HepG2 (cell line): Measurements from ENCODE around the gene P4HB. TPM values are rescaled to one million over a fixed set of nuclear protein-coding genes. Genes with fewer than 3 reads are reported as not detected.
A peak's percentile ranks its signal among the peaks of the same experiment; 100 is the strongest.

Source experiments
- ATAC-seq: fragments of 200-7000 bp; cut with Tn5 transposase; 3 replicates; pipeline ENCODE4 v1.9.1; 2020; ENCODE audit warnings: mild to moderate bottlenecking, moderate library complexity
- BruUV-seq: library from RNA; stranded (reverse); fragments of 400-500 nt; replicated peaks from 2 replicates; lab custom pipeline; 2021; lab: Mats Ljungman, UMichigan
- CTCF ChIA-PET: fragments of 300-600 bp; formaldehyde crosslinking; extraction: SDS; loops from one replicate; lab custom pipeline; 2021; ENCODE audit warnings: low total read pairs, inconsistent platforms, low intra/inter-chr PET ratio; lab: Yijun Ruan, JAX
- POLR2A ChIA-PET: fragments of 350-600 bp; sonication (Branson Sonifier 250); formaldehyde crosslinking; loops from one replicate; lab custom pipeline; 2020; ENCODE audit warnings: antibody characterized with exemption, inconsistent platforms; lab: Yijun Ruan, JAX
- DNase-seq: peaks from one replicate; pipeline ENCODE4 v3.0.0-alpha.2; 2015; ENCODE audit warnings: low spot score
- FAIRE-seq: peaks from 3 replicates; lab custom pipeline; 2011; peaks lifted over from hg19 to GRCh38; lab: Jason Lieb, UNC
- H2AFZ ChIP-seq: one replicate; pipeline ENCODE4 v1.6.1; 2011; ENCODE audit warnings: low read length, inconsistent platforms
- H3K27ac ChIP-seq: fragments of 300-600 bp; 3 replicates; pipeline ENCODE4 v1.8.0; 2011; ENCODE audit warnings: mixed run types, mild to moderate bottlenecking, mixed read lengths, low read length, inconsistent platforms; ENCODE audit not compliant: insufficient read depth; ENCODE audit errors: extremely low read length
- H3K27me3 ChIP-seq, 2 experiments: fragments of 200-600 bp in 1 of 2; 2 replicates in 1 of 2; 3 replicates in 1 of 2; pipeline versions ENCODE4 v1.6.0 to v1.8.0; 2011; ENCODE audit warnings: low read length in 2 of 2, mild to moderate bottlenecking in 2 of 2, moderate library complexity in 2 of 2, inconsistent platforms in 1 of 2; ENCODE audit not compliant: insufficient read depth in 2 of 2, control insufficient read depth in 1 of 2
- H3K36me3 ChIP-seq, 2 experiments: fragments of 200-600 bp in 1 of 2; replicated peaks in 1 of 2; 2 replicates in 1 of 2; 3 replicates in 1 of 2; pipeline versions ENCODE4 v1.5.1 to v1.8.0; 2011; ENCODE audit warnings: low read length in 2 of 2, inconsistent platforms in 1 of 2; ENCODE audit not compliant: insufficient read depth in 2 of 2, control insufficient read depth in 1 of 2
- H3K4me1 ChIP-seq: 2 replicates; pipeline ENCODE4 v1.5.1; 2012; ENCODE audit warnings: low read length, inconsistent platforms; ENCODE audit not compliant: insufficient read depth
- H3K4me2 ChIP-seq: 2 replicates; pipeline ENCODE4 v1.6.0; 2011; ENCODE audit warnings: low read depth, low read length, inconsistent platforms
- H3K4me3 ChIP-seq, 3 experiments: fragments of 200-600 bp in 1 of 3; sonication (generic), shearing (Covaris generic) in 1 of 3; replicated peaks in 1 of 3; 2 replicates each; pipeline ENCODE4 v1.5.1; 2011 to 2016; ENCODE audit warnings: low read length in 3 of 3, inconsistent platforms in 2 of 3, low read depth in 2 of 3, mild to moderate bottlenecking in 2 of 3, control low read depth in 1 of 3, mixed read lengths in 1 of 3; ENCODE audit not compliant: insufficient read depth in 1 of 3
- H3K79me2 ChIP-seq: one replicate; pipeline ENCODE4 v1.6.1; 2011; ENCODE audit warnings: low read length, inconsistent platforms; ENCODE audit not compliant: insufficient read depth
- H3K9ac ChIP-seq: 2 replicates; pipeline ENCODE4 v1.6.0; 2011; ENCODE audit warnings: mild to moderate bottlenecking, low read depth, low read length, inconsistent platforms; ENCODE audit not compliant: insufficient read depth
- H3K9me3 ChIP-seq: 2 replicates; pipeline ENCODE4 v1.5.1; 2012; ENCODE audit warnings: mild to moderate bottlenecking, low read length
- H4K20me1 ChIP-seq: 2 replicates; pipeline ENCODE4 v1.6.0; 2011; ENCODE audit warnings: inconsistent platforms, mild to moderate bottlenecking, low read length, moderate library complexity; ENCODE audit not compliant: insufficient read depth
- ESRRA ChIP-seq: sonication (generic); formaldehyde crosslinking; IDR thresholded peaks from 2 replicates; pipeline ENCODE4 v1.5.1; 2020; ENCODE audit warnings: mild to moderate bottlenecking, low read depth, missing genetic modification reagents
- FOXA3 ChIP-seq: IDR thresholded peaks from 2 replicates; pipeline ENCODE4 v1.6.1; 2016; ENCODE audit warnings: missing genetic modification reagents, missing compliant biosample characterization
- GZF1 ChIP-seq: sonication (generic); formaldehyde crosslinking; IDR thresholded peaks from 2 replicates; pipeline ENCODE4 v1.5.1; 2020; ENCODE audit warnings: mild to moderate bottlenecking, missing genetic modification reagents
- HCFC1 ChIP-seq: fragments of 150-350 bp; IDR thresholded peaks from 2 replicates; pipeline ENCODE4 v1.6.1; 2014; ENCODE audit warnings: low read depth, low read length
- KDM5B ChIP-seq: sonication (generic); formaldehyde crosslinking; IDR thresholded peaks from 2 replicates; pipeline ENCODE4 v1.4.0; 2020; ENCODE audit warnings: missing genetic modification reagents, mild to moderate bottlenecking, borderline replicate concordance
- MTA1 ChIP-seq: sonication (generic); formaldehyde crosslinking; IDR thresholded peaks from 2 replicates; pipeline ENCODE4 v1.4.0; 2020; ENCODE audit warnings: missing genetic modification reagents, mild to moderate bottlenecking, borderline replicate concordance
- MYC ChIP-seq: sonication (generic); formaldehyde crosslinking; IDR thresholded peaks from 2 replicates; pipeline ENCODE4 v1.9.0; 2021; ENCODE audit warnings: missing genetic modification reagents, borderline replicate concordance
- NFE2L2 ChIP-seq: fragments of 150-350 bp; IDR thresholded peaks from 2 replicates; pipeline ENCODE4 v1.6.1; 2014; ENCODE audit warnings: low read length
- NR2F6 ChIP-seq, 2 experiments: IDR thresholded peaks; 2 replicates each; pipeline ENCODE4 v1.6.1; 2016; ENCODE audit warnings: antibody characterized with exemption in 1 of 2, mild to moderate bottlenecking in 1 of 2
- RXRB ChIP-seq: IDR thresholded peaks from 2 replicates; pipeline ENCODE4 v1.6.1; 2016; ENCODE audit warnings: borderline replicate concordance, missing genetic modification reagents, missing compliant biosample characterization
- U2AF1 ChIP-seq: fragments of 200-400 bp; formaldehyde crosslinking; optimal IDR thresholded peaks from 2 replicates; pipeline ENCODE3; 2017; ENCODE audit warnings: mild to moderate bottlenecking, low read depth, low read length
- ZNF547 ChIP-seq: sonication (generic); formaldehyde crosslinking; IDR thresholded peaks from 2 replicates; pipeline ENCODE4 v1.5.1; 2020; ENCODE audit warnings: mild to moderate bottlenecking, missing genetic modification reagents
- ZNF891 ChIP-seq: sonication (generic); formaldehyde crosslinking; IDR thresholded peaks from 2 replicates; pipeline ENCODE4 v1.5.0; 2020; ENCODE audit warnings: mild to moderate bottlenecking, missing genetic modification reagents
- WGBS: methylation state at CpG from one replicate; pipeline ENCODE4 v1.1.6; 2017; ENCODE audit warnings: low lambda C conversion rate; 5-methylcytosine and 5-hydroxymethylcytosine counted together
- in situ Hi-C: cut with HindIII; loops from 2 replicates; pipeline ENCODE4 v1.10.0; 2017; ENCODE audit warnings: low pct_unique_long_range_greater_than_20kb; ENCODE audit not compliant: extremely low pct_ligation_motif_present
- intact Hi-C: fragments of 100-400 bp; cut with micrococcal nuclease; formaldehyde crosslinking; loops from one replicate; pipeline ENCODE4 v1.10.0; 2022; ENCODE audit not compliant: unreplicated experiment
- polyA plus RNA-seq, 8 experiments: library from polyadenylated mRNA; depleted of rRNA in 3 of 8; stranded (reverse) in 7 of 8; unstranded in 1 of 8; fragments of >200 nt; fragmentation: Illumina TruSeq in 4 of 8; extraction: Trizol in 4 of 8; gene quantifications; 2 replicates each; pipeline versions ENCODE4 v1.2.1 to v1.2.3, GENCODE V29; 2011 to 2016; ENCODE audit warnings: low read depth in 4 of 8, missing spikeins in 1 of 8, mixed read lengths in 1 of 8; ENCODE audit not compliant: insufficient read depth in 1 of 8
- total RNA-seq, 5 experiments: library from RNA; depleted of rRNA; stranded (reverse); fragments of >200 nt; fragmentation: Illumina TruSeq; extraction: Trizol; gene quantifications; 2 replicates each; pipeline ENCODE4 v1.2.3, GENCODE V29; 2016; ENCODE audit warnings: low read depth in 1 of 5
- TF ChIP-seq, protein P1 (sequence below): sonication (generic); formaldehyde crosslinking; IDR thresholded peaks from 2 replicates; pipeline ENCODE4 v1.4.0; 2020; ENCODE audit warnings: missing genetic modification reagents
- TF ChIP-seq, protein P2 (sequence below): sonication (generic); formaldehyde crosslinking; IDR thresholded peaks from 2 replicates; pipeline ENCODE4 v1.5.0; 2020; ENCODE audit warnings: mild to moderate bottlenecking, missing genetic modification reagents, moderate library complexity
- TF ChIP-seq, protein P3 (sequence below): IDR thresholded peaks from 2 replicates; pipeline ENCODE4 v1.6.1; 2012; ENCODE audit warnings: low read depth, low read length, improper control_type of control experiment

Gene P4HB
- total and polyA plus RNA-seq, 2 of the 13 experiments (the other 11 are each of a cell fraction or from before 2014, with no cell fraction given), result 185 to 782 TPM

DNA sequence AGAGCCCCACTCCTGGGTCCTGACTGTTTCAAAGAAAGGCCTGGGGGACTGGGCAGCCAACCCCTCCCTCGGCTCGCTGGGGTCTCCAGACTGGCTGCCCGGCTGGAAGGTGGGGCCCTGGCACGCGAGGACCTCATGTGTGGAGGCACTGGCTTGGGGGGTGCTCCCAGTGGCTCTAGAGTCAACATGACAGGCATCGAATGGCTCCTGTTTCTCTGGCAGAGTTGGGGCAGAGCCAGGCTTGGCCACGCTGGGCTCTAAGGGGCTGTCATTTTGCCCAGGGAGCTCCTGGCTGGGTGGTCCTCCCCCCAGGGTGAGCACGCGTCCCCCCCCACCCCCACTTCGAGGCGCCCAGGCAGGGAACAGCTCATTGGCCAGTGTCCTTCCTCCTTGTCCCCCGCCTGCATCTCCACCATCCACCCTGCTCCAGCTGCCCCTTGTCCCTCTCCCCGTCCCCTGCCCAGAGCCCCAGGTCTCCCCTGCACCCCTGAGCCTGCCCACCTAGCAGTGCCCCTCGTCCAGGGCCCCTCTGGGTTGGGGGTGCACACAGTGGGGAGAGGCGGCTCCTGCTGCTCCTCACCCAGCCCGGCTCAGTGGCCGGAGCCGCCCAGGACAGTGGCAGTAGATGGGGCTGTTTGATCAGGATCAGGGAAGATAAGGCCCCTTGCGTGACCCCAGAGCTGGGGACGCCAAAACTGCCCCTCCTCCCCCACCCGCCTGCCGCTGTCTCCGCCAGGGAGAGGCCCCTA is 53.7 kb downstream of the P4HB start:
- H3K27ac ChIP-seq, result no peak overlapping the region
- in situ Hi-C loops (no loop called here), intact Hi-C loops (no loop called here)
- DNase-seq (no peak), FAIRE-seq (no peak), ATAC-seq (peak; percentile 54)
- H3K4me3 ChIP-seq, result peak overlapping the region in 1 of 3 experiments; percentile 41; a peak in 1 of 6 replicates
- ChIA-PET POLR2A (interaction anchor here (0.9 to 1.5 kb wide), 8 partner anchors 9 to 194 kb away, joined by 3 to 7 read pairs (median 4); partner anchors contain the start of genes ALYREF and ANAPC11), CTCF (no interaction called here)
- no peaks in the 10 kb centered on the region for H4K20me1 ChIP-seq
- 3% methylated on average over 5 of the region's 23 CpGs for WGBS
- peaks cover 19 to 81% of the 10 kb centered on the region in 2 experiments for H3K27me3 ChIP-seq
- H3K79me2 ChIP-seq, result no peaks in the 10 kb centered on the region
- peak overlapping the region; percentile 37; the same call in 1 of the 2 replicates for H3K4me2 ChIP-seq
- H3K36me3 ChIP-seq, result no peaks in the 10 kb centered on the region
- H3K9ac ChIP-seq, result no peak overlapping the region
- BruUV-seq, result no TSS peak
- H3K4me1 ChIP-seq, result peaks cover 38% of the 10 kb centered on the region
- no peaks in the 10 kb centered on the region for H3K9me3 ChIP-seq
- H2AFZ ChIP-seq, result no peak overlapping the region
- TF ChIP-seq HCFC1 (no peak), ESRRA (no peak), GZF1 (CRISPR knock-in tag) (no peak), ZNF547 (CRISPR knock-in tag) (no peak), U2AF1 (no peak), KDM5B (CRISPR knock-in tag) (no peak), MYC (CRISPR knock-in tag) (no peak), RXRB (peak; percentile 80), NR2F6 (IDR thresholded peaks at IDR 0.05) (peak; percentile 33; the same call in 1 of the 2 replicates), NR2F6 (CRISPR knock-in tag; IDR thresholded peaks at IDR 0.05) (peak; percentile 67; the same call in 1 of the 2 replicates), MTA1 (no peak), NFE2L2 (no peak), FOXA3 (CRISPR knock-in tag) (no peak), ZNF891 (CRISPR knock-in tag) (no peak)
- TF ChIP-seq, protein P1, sequence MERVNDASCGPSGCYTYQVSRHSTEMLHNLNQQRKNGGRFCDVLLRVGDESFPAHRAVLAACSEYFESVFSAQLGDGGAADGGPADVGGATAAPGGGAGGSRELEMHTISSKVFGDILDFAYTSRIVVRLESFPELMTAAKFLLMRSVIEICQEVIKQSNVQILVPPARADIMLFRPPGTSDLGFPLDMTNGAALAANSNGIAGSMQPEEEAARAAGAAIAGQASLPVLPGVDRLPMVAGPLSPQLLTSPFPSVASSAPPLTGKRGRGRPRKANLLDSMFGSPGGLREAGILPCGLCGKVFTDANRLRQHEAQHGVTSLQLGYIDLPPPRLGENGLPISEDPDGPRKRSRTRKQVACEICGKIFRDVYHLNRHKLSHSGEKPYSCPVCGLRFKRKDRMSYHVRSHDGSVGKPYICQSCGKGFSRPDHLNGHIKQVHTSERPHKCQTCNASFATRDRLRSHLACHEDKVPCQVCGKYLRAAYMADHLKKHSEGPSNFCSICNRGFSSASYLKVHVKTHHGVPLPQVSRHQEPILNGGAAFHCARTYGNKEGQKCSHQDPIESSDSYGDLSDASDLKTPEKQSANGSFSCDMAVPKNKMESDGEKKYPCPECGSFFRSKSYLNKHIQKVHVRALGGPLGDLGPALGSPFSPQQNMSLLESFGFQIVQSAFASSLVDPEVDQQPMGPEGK (CRISPR knock-in tag), result peak; percentile 46; the same call in 1 of the 2 replicates
- TF ChIP-seq, protein P2, sequence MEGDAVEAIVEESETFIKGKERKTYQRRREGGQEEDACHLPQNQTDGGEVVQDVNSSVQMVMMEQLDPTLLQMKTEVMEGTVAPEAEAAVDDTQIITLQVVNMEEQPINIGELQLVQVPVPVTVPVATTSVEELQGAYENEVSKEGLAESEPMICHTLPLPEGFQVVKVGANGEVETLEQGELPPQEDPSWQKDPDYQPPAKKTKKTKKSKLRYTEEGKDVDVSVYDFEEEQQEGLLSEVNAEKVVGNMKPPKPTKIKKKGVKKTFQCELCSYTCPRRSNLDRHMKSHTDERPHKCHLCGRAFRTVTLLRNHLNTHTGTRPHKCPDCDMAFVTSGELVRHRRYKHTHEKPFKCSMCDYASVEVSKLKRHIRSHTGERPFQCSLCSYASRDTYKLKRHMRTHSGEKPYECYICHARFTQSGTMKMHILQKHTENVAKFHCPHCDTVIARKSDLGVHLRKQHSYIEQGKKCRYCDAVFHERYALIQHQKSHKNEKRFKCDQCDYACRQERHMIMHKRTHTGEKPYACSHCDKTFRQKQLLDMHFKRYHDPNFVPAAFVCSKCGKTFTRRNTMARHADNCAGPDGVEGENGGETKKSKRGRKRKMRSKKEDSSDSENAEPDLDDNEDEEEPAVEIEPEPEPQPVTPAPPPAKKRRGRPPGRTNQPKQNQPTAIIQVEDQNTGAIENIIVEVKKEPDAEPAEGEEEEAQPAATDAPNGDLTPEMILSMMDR, result peak; percentile 78
- TF ChIP-seq, protein P3, sequence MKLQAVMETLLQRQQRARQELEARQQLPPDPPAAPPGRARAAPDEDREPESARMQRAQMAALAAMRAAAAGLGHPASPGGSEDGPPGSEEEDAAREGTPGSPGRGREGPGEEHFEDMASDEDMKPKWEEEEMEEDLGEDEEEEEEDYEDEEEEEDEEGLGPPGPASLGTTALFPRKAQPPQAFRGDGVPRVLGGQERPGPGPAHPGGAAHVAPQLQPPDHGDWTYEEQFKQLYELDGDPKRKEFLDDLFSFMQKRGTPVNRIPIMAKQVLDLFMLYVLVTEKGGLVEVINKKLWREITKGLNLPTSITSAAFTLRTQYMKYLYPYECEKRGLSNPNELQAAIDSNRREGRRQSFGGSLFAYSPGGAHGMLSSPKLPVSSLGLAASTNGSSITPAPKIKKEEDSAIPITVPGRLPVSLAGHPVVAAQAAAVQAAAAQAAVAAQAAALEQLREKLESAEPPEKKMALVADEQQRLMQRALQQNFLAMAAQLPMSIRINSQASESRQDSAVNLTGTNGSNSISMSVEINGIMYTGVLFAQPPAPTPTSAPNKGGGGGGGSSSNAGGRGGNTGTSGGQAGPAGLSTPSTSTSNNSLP, result no peak
